GM21737 (cell line): Measurements from ENCODE around the gene SLC22A15.
"Not testable (repeated sequence)": the region's sequence is repeated elsewhere in the genome, so short reads cannot be mapped to it uniquely, and the experiment has no call there.

ENCODE experiments used
- ATAC-seq: cut with Tn5 transposase; IDR thresholded peaks from one replicate; pipeline ENCODE4 v1.9.1; 2021; ENCODE audit warnings: mild to moderate bottlenecking, moderate library complexity; ENCODE audit not compliant: unreplicated experiment

Gene SLC22A15

GRCh38 chr1:115976062-115976920 lies at the start of gene SLC22A15:
Gene SLC22A15 (plus strand): TSS chr1:115976513. CDS start chr1:115976628, 115 bp downstream.
- ATAC-seq, result peak; percentile 85

DNA sequence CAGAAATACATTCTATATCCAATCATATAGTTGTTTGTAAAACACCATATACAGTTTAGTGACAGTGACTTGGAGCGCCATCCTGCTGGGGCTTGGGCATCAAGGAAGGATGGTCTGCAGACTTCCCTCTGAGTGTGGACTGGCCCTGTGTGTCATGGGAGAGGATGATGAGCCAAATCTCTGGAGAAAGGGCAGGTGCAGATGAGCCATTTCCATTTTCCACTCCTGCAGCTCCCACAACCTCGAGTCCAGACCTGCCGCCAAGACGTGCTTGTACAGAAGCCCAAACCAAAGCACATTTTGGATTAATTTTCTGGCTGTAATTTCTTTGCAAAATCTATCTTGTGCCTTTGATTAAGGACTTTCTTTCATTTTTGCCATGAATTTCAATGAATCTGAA lies 48.3 kb upstream of the SLC22A15 start:
- no peak for ATAC-seq

GRCh38 chr1:115929881-115930280 lies 46.4 kb upstream of the SLC22A15 start:
- no peak for ATAC-seq

- ATAC-seq, result no peak
These were observed 42.7 kb upstream of the SLC22A15 start for GRCh38 chr1:115933625-115934024.

DNA sequence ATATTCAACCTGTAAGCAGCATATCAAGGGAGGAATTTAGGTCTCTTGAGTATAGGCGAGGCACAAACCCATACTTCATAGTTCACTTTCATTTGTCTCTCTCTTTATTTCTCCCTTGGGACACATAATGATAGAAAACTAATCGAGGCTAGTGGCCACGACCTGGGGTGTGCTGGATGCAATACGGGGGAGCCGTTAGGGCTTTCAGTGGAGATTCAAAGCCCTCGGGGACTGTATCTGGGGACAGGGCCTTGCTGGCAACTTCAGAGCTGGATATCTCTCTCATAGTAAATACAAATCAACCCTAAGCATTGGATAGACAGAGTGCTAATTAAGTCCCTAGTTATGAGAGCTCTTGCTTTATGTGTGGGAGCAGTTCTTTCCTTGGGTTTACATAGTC lies 36.9 kb upstream of the SLC22A15 start:
- ATAC-seq, result no peak

DNA sequence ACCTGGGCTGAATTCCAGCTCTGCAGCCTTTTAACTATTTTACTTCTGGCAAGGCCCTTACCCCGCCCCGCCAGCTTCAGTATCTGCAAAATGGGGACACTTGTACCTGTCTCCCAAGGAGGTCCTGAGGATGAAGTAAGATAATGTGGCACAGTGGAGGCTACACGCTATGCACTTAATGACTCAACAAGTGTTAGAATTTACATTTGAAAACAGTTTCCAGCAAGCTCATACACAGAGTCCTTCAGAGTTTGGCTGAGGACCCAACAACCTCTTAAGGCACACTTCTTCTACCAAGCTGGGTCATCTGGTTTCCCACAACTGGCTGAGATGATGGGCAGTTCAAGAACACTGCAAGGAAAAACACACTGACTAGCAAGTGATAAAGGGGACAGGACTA lies 30.2 kb upstream of the SLC22A15 start:
- no peak for ATAC-seq

DNA sequence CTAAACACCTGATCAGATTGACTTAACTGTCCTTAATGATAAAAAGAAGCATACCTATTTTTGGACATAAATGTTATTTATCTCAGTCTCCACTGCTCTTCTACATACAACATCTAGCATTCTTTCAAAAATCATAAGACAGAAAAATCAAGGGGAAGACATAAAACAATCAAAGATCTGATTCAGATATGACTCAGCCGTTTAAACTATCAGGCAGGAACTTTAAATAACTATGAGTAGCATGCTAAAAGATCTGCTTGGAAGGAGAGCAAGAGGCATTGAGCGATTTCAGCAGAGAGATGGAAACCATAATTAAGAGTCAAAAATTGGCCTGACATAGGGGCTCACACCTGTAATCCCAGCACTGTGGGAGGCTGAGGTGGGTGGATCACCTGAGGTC lies 27.2 kb upstream of the SLC22A15 start:
- no peak for ATAC-seq

- no peak for ATAC-seq
These were observed 24.8 kb upstream of the SLC22A15 start for GRCh38 chr1:115951560-115951959.

GRCh38 chr1:115952547-115952946 lies 23.8 kb upstream of the SLC22A15 start:
- ATAC-seq, result no peak

DNA sequence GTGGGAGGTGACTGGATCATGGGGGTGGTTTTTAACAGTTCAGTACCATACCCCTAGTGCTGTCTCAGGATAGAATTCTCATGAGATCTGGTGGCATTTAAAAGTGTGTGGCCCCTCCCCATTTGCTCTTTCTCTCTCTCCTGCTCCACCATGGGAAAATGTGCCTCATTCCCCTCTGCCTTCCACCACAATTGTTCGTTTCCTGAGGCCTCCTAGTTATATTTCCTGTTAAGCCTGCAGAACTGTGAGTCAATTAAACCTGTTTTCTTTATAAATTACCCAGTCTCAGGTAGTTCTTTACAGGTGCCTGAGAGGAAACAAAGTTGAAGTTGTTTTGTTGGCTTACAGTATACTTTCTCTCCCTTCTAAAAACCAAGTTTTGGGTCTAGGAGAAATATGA lies 23.1 kb upstream of the SLC22A15 start:
- no peak for ATAC-seq

GRCh38 chr1:115954684-115955083 lies 21.6 kb upstream of the SLC22A15 start:
- ATAC-seq, result no peak

GRCh38 chr1:115955228-115955627 lies 21.1 kb upstream of the SLC22A15 start:
- no peak for ATAC-seq

DNA sequence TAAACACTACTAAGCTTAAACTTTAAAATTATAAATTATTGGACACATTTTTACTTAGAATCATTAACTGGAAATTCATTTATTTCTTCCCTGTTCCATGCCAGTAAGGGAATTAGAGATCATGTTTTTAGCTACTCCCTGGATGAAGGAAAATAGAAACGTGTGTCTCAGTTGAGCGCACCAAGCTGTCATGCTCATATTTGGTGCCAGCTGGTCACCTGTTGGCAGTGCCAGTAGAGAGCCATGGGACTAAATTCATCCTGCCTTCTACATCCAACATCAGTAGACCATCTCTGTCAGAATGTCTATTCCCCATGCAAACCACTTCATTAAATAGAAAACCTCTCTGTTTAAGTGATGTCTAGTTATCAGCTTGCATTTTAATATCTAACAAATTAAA lies 17.4 kb upstream of the SLC22A15 start:
- no peak for ATAC-seq

GRCh38 chr1:115969509-115969908 lies 6.8 kb upstream of the SLC22A15 start:
- no peak for ATAC-seq

GRCh38 chr1:115971778-115972177 lies 4.5 kb upstream of the SLC22A15 start:
- ATAC-seq, result not testable (repeated sequence)

- no peak for ATAC-seq
These were observed 3.2 kb upstream of the SLC22A15 start for GRCh38 chr1:115973154-115973553.

DNA sequence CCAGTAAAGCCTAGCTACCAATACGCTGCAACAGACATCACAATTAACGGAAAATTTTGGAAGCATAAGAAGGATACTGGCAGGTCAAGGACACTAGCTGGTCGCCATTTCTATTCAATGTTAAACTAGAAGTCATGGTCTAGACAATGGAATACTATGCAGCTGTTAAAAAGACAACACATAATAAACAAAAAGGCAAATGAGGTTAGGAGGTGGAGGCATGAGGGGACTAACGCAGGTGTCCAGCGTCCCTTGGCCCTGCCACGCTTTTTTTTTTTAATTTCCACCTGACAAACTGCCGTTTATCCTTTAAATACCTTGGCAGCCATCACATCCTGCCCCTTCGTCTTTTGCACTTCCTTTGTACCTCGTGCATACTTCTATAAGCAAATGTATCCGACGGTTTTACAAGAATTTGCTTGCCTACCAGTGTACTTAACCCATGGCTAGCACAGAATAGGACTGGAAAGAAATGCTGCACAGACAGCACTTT lies 698 bp upstream of the SLC22A15 start:
- ATAC-seq, result no peak

DNA sequence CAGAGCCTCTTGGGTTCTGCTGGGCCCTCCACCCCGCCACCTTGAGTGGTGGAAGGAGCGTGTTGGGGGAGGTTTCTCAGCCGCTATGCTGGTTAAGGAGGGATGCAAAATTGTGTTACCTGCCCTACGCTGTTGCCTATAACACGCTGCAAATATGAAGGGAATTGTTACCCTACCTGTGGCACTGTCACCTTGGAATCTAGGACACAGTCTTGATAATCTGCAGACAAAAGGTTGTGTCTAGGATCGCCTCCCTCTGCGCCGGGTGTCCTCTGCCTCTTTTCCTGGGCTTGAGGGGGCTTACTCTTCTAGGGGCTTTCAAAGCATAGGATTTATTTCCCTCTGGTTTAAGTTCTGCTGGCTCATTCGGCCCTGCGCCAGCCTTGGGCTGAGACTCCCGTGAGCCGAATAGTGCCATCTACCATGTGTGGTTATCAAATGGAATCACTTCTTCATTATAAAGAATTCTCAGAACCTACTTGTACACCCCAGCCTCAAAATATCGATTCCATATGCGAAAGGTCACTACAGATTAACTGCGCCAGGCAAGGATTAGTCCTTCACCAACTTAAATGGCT lies 697 bp downstream of the SLC22A15 start:
- no peak for ATAC-seq

- no peak for ATAC-seq
These were observed 1.4 kb downstream of the SLC22A15 start for GRCh38 chr1:115977499-115978258.

DNA sequence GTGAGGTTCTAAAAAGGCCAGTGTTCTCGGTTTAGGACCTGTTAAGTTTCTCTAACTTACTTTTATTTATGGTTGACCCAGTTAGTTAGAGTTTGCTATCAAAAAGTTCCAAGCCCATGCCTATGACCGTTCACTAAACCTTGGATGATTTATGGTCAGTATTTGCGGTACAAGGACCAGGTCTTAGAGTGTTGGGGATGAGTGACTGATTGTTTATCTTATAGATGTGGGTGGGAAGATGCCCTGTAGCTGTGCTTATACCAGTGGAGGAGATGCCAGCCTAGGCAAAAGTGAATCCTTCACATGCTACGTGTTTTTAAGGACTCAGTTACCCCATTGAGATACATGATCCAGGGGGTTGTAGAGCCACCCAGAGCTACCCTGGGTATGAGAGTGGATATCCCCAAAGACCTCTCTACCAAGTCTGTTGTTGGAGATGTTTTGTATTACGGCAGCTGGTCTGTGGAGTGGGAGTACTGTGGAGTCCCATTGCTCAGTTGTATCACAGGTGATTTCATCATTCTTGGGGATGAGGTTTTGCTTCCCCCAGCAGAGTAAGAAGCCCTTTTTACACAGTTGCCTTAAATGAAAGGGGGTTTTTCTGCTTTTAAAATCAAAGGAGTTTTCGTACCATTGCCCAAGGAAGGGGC lies 2.1 kb downstream of the SLC22A15 start:
- no peak for ATAC-seq

GRCh38 chr1:115980156-115980555 lies 3.8 kb downstream of the SLC22A15 start:
- ATAC-seq, result no peak
